Endothelial cell of hepatic sinusoid (primary cell): ENCODE data around the gene NCOA7.
"Not testable (repeated sequence)": the region's sequence is repeated elsewhere in the genome, so short reads cannot be mapped to it uniquely, and the experiment has no call there.

ENCODE experiments used
- in situ Hi-C: cut with HindIII; loops from 2 replicates; pipeline ENCODE4 v1.10.0; 2017; ENCODE audit warnings: low sequenced_read_pairs

The NCOA7 gene

GRCh38 chr6:125789576-125790357 lies 993 bp upstream of the NCOA7 start:
- in situ Hi-C loops = loop anchor here (5.0 to 25.0 kb wide), 2 partner anchors 38 to 173 kb away; partner anchors contain the start of gene HINT3

- in situ Hi-C loops = loop anchor here (5.0 to 25.0 kb wide), 2 partner anchors 36 to 171 kb away; partner anchors contain the start of gene HINT3
Observed at GRCh38 chr6:125791151-125791819, 525 bp downstream of the NCOA7 start.

- in situ Hi-C loops = loop anchor here (5.0 to 25.0 kb wide), 2 partner anchors 36 to 171 kb away; partner anchors contain the start of gene HINT3
Observed at GRCh38 chr6:125791820-125792165, 1.0 kb downstream of the NCOA7 start.

- in situ Hi-C loops = loop anchor here (5.0 to 25.0 kb wide), 2 partner anchors 35 to 170 kb away; partner anchors contain the start of gene HINT3
Observed at GRCh38 chr6:125792172-125792571, 1.4 kb downstream of the NCOA7 start.

- in situ Hi-C loops = loop anchor here (5.0 to 25.0 kb wide), 2 partner anchors 35 to 170 kb away; partner anchors contain the start of gene HINT3
Observed at GRCh38 chr6:125792680-125793079, 1.9 kb downstream of the NCOA7 start.

GRCh38 chr6:125793280-125793679 lies 2.5 kb downstream of the NCOA7 start:
- in situ Hi-C loops = loop anchor here (5.0 to 25.0 kb wide), 2 partner anchors 34 to 169 kb away; partner anchors contain the start of gene HINT3

GRCh38 chr6:125793863-125794262 lies 3.1 kb downstream of the NCOA7 start:
- in situ Hi-C loops = loop anchor here (5.0 to 25.0 kb wide), 2 partner anchors 33 to 168 kb away; partner anchors contain the start of gene HINT3

- in situ Hi-C loops = loop anchor here (5.0 to 25.0 kb wide), 2 partner anchors 33 to 168 kb away; partner anchors contain the start of gene HINT3
Observed at GRCh38 chr6:125794342-125795137, 3.8 kb downstream of the NCOA7 start.

- in situ Hi-C loops = loop anchor here (25.0 kb wide), 1 partner anchor 167 kb away; the partner anchor contains the start of gene HINT3
Observed at GRCh38 chr6:125795301-125795700, 4.5 kb downstream of the NCOA7 start.

GRCh38 chr6:125797120-125797885 lies 6.5 kb downstream of the NCOA7 start:
- in situ Hi-C loops = loop anchor here (25.0 kb wide), 1 partner anchor 165 kb away; the partner anchor contains the start of gene HINT3

GRCh38 chr6:125797886-125798444 lies 7.2 kb downstream of the NCOA7 start:
- in situ Hi-C loops = loop anchor here (25.0 kb wide), 1 partner anchor 164 kb away; the partner anchor contains the start of gene HINT3

- in situ Hi-C loops = loop anchor here (25.0 kb wide), 1 partner anchor 163 kb away; the partner anchor contains the start of gene HINT3
Observed at GRCh38 chr6:125798734-125799508, 8.2 kb downstream of the NCOA7 start.

GRCh38 chr6:125802383-125802782 lies 11.6 kb downstream of the NCOA7 start:
- in situ Hi-C loops = no loop called here

- in situ Hi-C loops = no loop called here
Observed at GRCh38 chr6:125802943-125803377, 12.2 kb downstream of the NCOA7 start.

- in situ Hi-C loops = no loop called here
Observed at GRCh38 chr6:125804264-125804663, 13.5 kb downstream of the NCOA7 start.

- in situ Hi-C loops = not testable (repeated sequence)
Observed at GRCh38 chr6:125804866-125805425, 14.2 kb downstream of the NCOA7 start.

GRCh38 chr6:125806813-125807212 lies 16.1 kb downstream of the NCOA7 start:
- in situ Hi-C loops = no loop called here

- in situ Hi-C loops = no loop called here
Observed at GRCh38 chr6:125807293-125807692, 16.5 kb downstream of the NCOA7 start.
